AG09309 (cell line): ENCODE measurements around the gene CDAN1.

ENCODE experiments used
- DNase-seq: peaks from one replicate; pipeline ENCODE4 v3.0.0-alpha.2; 2010; ENCODE audit warnings: low read depth
- H3K4me3 ChIP-seq: 2 replicates; pipeline ENCODE4 v1.5.1; 2011; ENCODE audit warnings: mild to moderate bottlenecking, low read depth, low read length, moderate library complexity; ENCODE audit not compliant: control insufficient read depth
- TF ChIP-seq, protein P1 (sequence below): IDR thresholded peaks from 2 replicates; pipeline ENCODE4 v1.5.1; 2011; ENCODE audit warnings: mild to moderate bottlenecking, low read depth, low read length, inconsistent platforms; ENCODE audit not compliant: insufficient read depth, control insufficient read depth; ENCODE audit errors: missing control alignments

The CDAN1 gene

DNA sequence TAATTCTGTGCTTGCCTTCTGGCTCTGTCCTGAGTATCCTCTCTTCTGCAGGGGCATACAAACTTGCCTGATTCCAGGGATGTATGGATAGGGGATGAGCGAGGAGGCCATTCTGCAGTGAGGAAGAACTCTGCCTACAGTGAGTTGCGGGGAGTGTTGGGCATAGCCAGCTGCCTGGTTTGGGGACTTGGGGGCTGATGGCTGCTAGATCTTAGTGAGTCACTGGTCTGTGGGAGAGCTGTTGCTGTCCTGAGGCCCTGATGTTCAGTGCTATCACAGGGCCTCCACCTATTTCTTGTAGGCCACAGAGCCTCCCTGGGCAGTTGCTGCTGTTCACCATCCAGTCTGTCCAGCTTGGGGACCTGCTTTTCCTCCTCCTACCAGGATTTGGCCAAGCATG, 20.3 kb downstream of the CDAN1 start:
- TF ChIP-seq, protein P1, sequence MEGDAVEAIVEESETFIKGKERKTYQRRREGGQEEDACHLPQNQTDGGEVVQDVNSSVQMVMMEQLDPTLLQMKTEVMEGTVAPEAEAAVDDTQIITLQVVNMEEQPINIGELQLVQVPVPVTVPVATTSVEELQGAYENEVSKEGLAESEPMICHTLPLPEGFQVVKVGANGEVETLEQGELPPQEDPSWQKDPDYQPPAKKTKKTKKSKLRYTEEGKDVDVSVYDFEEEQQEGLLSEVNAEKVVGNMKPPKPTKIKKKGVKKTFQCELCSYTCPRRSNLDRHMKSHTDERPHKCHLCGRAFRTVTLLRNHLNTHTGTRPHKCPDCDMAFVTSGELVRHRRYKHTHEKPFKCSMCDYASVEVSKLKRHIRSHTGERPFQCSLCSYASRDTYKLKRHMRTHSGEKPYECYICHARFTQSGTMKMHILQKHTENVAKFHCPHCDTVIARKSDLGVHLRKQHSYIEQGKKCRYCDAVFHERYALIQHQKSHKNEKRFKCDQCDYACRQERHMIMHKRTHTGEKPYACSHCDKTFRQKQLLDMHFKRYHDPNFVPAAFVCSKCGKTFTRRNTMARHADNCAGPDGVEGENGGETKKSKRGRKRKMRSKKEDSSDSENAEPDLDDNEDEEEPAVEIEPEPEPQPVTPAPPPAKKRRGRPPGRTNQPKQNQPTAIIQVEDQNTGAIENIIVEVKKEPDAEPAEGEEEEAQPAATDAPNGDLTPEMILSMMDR, result no peak
- H3K4me3 ChIP-seq, result no peak overlapping the region
- DNase-seq, result no peak

DNA sequence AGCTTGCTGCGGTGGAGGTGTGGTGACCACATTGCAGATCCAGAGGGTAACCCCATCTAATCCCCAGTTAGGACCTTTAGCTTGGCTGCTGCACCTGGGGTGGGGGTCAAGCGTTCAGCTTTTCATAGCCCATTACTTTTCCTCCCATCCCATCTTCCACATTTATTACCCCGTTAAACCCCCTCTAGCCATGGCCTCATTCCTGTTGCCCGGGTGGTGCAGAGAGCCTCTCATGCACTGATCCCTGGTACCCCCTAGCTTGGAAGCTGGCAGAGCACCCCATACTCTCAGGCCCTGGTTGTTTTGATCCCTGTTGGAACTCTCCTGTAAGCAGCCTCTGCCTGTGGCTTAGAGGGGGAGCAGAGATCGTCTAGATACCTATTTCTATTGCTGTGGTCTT, 20.8 kb downstream of the CDAN1 start:
- DNase-seq, result no peak
- no peak overlapping the region for H3K4me3 ChIP-seq
- TF ChIP-seq, protein P1, result no peak

DNA sequence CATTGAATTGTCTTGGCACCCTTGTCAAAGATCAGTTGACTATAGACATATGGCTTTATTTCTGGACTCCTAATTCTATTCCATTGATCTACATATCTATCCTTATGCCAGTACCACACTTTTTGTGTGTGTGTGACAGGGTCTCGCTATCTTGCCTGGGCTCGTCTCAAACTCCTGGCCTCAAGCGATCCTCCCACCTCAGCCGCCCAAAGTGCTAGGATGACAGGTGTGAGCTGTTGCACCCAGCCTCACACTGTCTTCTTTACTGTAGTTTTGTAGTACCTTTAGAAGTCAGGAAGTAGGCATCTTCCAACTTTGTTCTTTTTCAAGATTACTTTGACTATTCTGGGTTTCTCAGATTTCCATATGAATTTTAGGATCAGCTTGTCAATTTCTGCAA, 24.3 kb downstream of the CDAN1 start:
- no peak overlapping the region for H3K4me3 ChIP-seq
- DNase-seq, result no peak
- TF ChIP-seq, protein P1, result no peak

DNA sequence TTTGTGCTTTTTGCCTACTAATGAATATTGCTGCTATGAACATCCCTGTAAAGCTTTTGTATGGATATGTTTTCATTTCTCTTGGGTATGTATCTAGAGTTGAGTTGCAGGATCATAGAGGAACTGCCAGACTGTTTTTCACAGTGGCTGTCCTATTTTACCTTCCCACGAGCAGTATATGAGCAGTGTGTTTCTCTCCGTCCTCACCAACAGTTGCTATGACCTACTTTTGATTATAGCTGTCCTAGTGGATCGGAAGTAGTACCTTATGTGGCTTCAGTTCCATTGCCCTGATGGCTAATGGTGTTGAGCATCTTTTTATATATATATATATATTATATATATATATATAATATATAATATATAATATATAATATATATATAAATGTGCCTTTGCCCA, 25.2 kb downstream of the CDAN1 start:
- no peak for DNase-seq
- H3K4me3 ChIP-seq, result no peak overlapping the region
- TF ChIP-seq, protein P1, result no peak

DNA sequence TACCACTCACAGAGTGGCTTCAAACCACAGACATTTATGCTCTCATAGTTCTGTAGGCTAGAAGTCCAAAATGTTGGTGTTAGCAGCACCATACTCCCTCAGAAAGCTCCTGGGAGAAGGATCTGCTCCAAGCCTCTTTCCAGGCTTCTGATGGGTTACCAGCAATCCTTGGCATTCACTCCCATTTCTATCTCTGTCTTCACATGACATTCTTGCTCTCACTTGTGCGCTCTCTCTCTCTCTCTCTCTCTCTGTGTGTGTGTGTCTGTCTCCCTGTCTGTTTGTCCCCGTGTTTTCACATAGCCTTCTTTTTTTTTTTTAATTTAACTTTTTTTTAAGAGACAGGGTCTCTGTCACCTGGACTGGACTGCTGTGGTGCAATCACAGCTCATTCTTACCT, 26.3 kb downstream of the CDAN1 start:
- H3K4me3 ChIP-seq, result no peak overlapping the region
- TF ChIP-seq, protein P1, result no peak
- DNase-seq, result no peak

DNA sequence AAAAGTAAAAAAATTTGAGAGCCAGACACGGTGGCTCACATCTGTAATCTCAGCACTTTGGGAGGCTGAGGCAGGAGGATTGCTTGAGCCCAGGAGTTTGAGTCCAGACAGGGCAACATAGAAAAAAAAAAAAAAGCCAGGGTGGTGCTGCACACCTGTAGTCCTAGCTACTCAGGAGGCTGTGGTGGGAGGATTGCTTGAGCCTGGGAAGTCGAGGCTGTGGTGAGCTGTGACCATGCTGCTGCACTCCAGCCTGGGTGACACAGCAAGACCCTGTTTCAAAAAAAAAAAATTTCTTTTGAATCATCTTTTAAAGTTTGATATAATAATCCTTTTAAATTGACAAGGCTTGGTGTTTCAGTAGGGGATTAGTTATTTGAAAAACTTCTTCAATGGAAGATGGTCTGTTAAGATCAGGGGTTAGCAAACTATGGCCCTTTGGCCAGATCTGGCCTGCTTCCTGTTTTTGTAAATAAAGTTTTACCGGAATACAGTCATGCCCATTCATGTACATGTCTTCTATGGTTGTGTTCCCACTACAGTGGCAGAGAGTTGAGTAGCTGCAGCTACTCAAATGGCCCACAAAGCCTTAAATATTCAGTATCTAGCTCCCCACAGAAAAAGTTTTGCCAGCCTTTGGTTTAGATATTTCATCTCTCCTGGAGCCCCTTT, 28.9 kb downstream of the CDAN1 start:
- H3K4me3 ChIP-seq, result no peak overlapping the region
- DNase-seq, result no peak
- TF ChIP-seq, protein P1, result no peak
